ENCODE results near the gene RECK. TPM values are rescaled to one million over a fixed set of nuclear protein-coding genes. Genes with fewer than 3 reads are reported as not detected.

RECK gene
- total RNA-seq, 1 experiment from 2014 or later: 10.3 TPM

- H3K23ac ChIP-seq (ENCODE audit: insufficient read length, low read depth, low read length): no peak overlapping the region
- no CpG with 5 or more reads among the region's 2 CpGs for WGBS (ENCODE audit: extremely low coverage, insufficient read length, low lambda C conversion rate)
- no peaks in the 10 kb centered on the region for H3K79me1 ChIP-seq (ENCODE audit: insufficient read depth, low read depth, low read length, poor library complexity, severe bottlenecking)
- no peaks in the 10 kb centered on the region for H3K79me2 ChIP-seq (ENCODE audit: insufficient read depth, low read length)
- H3K4me2 ChIP-seq (ENCODE audit: insufficient read depth, insufficient read length, low read length): no peak overlapping the region
- Mint-ChIP-seq H3K27ac (no peak overlapping the region), H3K27me3 (ENCODE audit: low read depth) (no peaks in the 10 kb centered on the region; the same call in 1 of the 2 replicates), H3K4me3 (no peak overlapping the region), H3K9me3 (peaks cover 16 to 22% of the 10 kb centered on the region in 2 experiments), H3K36me3 (ENCODE audit: insufficient read depth in 1 of 3, low read depth in 3 of 3) (peaks cover 6 to 29% (median 7%) of the 10 kb centered on the region in 3 experiments; a peak in 5 of 7 replicates), H3K4me1 (peaks cover 20 to 23% of the 10 kb centered on the region in 2 experiments)
- H4K5ac ChIP-seq (ENCODE audit: insufficient read length, low read depth, low read length): no peak overlapping the region
- no peaks in the 10 kb centered on the region for H3K23me2 ChIP-seq (ENCODE audit: insufficient read length, low read depth, low read length, poor library complexity, severe bottlenecking)
- no peak overlapping the region for H3K56ac ChIP-seq (ENCODE audit: insufficient read length, low read depth, low read length)
- H2AFZ ChIP-seq (ENCODE audit: low read length): no peak overlapping the region
- H3K4ac ChIP-seq (ENCODE audit: low read depth, low read length): no peak overlapping the region
- H2BK120ac ChIP-seq (ENCODE audit: low read depth, low read length, poor library complexity, severe bottlenecking): no peak overlapping the region
- H3K9me3 ChIP-seq (ENCODE audit: control insufficient read depth, low read depth, low read length): no peaks in the 10 kb centered on the region
- H3K4me1 ChIP-seq (ENCODE audit: insufficient read depth, low read length): peaks cover 6% of the 10 kb centered on the region
- no peak overlapping the region for H2BK12ac ChIP-seq (ENCODE audit: insufficient read length, low read depth, low read length)
- no peak overlapping the region for H2BK5ac ChIP-seq (ENCODE audit: insufficient read length, low read length)
- H2BK20ac ChIP-seq (ENCODE audit: low read depth, low read length, poor library complexity, severe bottlenecking): no peak overlapping the region
- no peak overlapping the region for H4K91ac ChIP-seq (ENCODE audit: insufficient read length, low read depth, low read length)
- H4K20me1 ChIP-seq (ENCODE audit: control insufficient read depth, insufficient read depth, insufficient read length): no peaks in the 10 kb centered on the region
- no peak overlapping the region for H3K27ac ChIP-seq (ENCODE audit: insufficient read length, low read depth, low read length)
- DNase-seq: no peak
- no peak overlapping the region for H3K18ac ChIP-seq (ENCODE audit: insufficient read length, low read depth, low read length)
- no peak overlapping the region for H3K14ac ChIP-seq (ENCODE audit: insufficient read depth, low read length)
- TF ChIP-seq CTCF (conservative IDR thresholded peaks at IDR 0.05): no peak
- no peak overlapping the region for H2AK5ac ChIP-seq (ENCODE audit: insufficient read length, low read length)
- H3K9ac ChIP-seq (ENCODE audit: extremely low read depth, insufficient read length, low read length): no peak overlapping the region
- no peak overlapping the region for H2BK15ac ChIP-seq (ENCODE audit: low read depth, low read length)
- H3K27me3 ChIP-seq (ENCODE audit: insufficient read depth, low read length): no peaks in the 10 kb centered on the region
- no peak overlapping the region for H4K8ac ChIP-seq (replicated peaks; ENCODE audit: insufficient read length, low read depth, low read length)
- no peak overlapping the region for H3T11ph ChIP-seq (ENCODE audit: low read length)
These were observed 121.4 kb downstream of the RECK start for GRCh38 chr9:36158122-36158521.

Measured in H9 (cell line).